Stimulated activated CD4-positive, alpha-beta T cell treated with anti-CD3 and anti-CD28 coated beads, Interleukin-12 subunit alpha, Interleukin-12 subunit beta, amount 100 ng/mL, for 4 hours (primary cell): ENCODE results near the gene RNF217.
"Not testable (repeated sequence)": the region's sequence is repeated elsewhere in the genome, so short reads cannot be mapped to it uniquely, and the experiment has no call there.

Experiments used
- DNase-seq: peaks from one replicate; pipeline ENCODE4 v3.0.0-alpha.2; 2020

Gene RNF217

DNA sequence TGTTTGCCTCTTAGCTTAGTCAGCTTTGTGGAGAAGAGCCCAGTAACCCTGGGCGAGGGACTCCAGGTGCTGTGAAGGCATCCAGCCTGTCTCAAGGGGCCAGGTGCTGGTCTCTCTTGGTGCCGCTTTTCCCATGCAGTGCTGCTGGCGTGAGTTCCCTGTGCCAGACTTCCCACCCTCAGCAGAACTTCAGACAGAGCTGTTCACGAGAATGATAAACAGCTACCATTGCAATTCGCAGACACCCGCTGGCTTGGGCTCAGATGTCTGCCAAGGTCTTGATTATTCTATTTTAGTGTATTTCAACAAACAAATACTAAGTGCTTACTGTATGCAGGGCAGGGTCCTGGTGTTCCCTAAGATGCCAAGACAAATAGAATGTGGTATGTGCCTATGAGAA lies 57.7 kb downstream of the RNF217 start:
- no peak for DNase-seq

DNA sequence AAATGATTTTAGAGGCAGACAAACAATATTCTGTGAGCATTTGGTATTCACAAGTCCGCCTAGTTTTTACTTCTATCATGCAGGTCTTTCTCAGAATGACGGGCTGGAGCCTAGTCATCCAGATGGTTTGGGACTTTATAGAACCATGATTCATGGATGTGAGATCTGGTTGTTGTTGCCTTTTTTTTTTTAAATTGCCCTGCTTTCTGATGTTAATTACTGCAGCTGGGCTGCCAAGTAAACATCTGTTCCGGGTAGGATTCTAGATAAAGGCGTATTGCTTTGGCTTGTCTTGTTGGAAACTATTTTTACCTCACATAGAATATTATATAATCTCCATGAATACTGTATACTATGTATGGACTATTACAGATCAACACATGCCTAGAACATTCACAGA lies 58.1 kb downstream of the RNF217 start:
- no peak for DNase-seq

DNA sequence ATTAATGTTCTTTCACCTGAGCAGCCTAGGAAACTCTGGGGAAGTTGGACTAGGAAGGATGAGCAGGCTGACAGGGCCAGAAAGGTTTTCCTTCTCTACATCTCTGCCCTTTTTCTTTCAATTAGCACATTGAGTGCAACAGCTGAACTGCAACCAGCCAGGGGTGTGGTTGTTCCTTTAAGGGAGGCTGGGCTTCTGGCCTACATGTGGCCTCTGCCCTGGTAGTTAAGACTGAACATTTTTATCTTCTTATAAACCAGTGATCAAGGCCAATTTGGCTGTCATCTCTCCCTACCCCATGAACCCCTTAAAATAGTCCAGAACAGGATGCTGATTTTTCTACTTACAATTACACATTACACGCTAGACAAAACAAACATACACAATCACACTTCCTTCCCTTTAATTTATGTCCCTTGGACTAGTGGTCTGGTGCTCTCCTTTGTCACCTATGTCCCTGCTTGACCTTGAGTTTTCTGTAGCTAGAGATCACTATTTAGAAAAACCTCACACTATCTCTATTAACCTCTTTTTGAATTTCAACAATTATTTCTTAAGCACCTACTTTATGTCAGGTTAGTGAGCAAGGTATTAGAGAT lies 60.3 kb downstream of the RNF217 start:
- no peak for DNase-seq

DNA sequence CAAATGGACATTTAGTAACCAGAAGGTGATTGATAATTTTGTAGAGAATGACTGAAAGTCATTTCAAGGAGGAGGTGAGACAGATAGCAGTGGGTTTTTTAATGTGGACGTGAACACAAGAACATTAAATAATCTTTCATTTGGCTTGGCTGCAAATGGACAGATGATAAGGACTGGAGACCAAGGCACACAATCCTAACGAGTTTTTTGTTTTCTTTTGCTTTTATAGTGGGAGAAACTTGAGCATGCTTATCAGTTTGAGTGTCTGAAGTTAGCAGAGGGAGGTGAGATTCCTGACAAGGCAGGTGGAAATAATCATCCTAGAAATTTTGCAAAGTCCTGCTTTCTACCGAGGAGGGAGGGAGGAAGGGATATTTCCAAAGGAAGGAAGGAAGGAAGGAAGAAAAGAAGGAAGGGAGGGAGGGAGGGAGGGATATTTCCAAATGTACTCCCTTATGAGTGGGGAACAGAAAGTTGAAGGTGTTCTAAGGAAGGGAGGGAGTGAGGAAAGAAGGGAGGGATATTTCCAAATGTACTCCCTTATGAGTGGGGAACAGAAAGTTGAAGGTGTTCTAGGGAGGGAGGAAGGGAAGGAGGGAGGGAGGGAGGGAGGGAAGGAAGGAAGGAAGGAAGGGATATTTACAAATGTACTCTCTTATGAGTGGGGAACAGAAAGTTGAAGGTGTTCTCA lies 63.1 kb downstream of the RNF217 start:
- no peak for DNase-seq

DNA sequence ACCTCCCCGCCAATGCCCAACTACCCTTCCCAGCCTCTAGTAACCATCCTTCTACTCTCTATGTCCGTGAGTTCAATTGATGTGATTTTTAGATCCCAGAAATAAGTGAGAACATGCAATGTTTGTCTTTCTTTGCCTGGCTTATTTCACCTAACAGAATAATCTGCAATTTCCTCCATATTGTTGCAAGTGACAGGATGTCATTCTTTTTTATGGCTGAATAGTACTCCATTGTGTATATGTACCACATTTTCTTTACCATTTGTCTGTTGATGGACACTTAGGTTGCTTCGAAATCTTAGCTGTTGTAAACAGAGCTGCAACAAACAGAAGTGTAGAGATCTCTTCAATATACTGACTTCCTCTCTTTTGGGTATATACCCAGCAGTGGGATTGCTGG lies 65.0 kb downstream of the RNF217 start:
- DNase-seq = no peak

DNA sequence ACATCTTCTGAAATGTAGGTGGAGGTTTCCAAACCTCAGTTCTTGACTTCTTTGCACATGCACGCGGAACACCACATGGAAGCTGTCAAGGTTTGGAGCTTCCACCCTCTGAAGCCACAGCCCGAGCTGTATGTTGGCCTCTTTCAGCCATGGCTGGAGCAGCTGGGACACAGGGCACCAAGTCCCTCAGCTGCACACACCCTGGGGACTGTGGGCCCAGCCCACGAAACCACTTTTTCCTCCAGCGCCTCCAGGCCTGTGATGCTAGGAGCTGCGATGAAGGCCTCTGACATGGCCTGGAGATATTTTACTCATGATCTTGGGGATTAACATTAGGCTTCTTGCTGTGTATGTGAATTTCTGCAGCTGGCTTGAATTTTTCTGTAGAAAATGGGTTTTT lies 68.7 kb downstream of the RNF217 start:
- no peak for DNase-seq

DNA sequence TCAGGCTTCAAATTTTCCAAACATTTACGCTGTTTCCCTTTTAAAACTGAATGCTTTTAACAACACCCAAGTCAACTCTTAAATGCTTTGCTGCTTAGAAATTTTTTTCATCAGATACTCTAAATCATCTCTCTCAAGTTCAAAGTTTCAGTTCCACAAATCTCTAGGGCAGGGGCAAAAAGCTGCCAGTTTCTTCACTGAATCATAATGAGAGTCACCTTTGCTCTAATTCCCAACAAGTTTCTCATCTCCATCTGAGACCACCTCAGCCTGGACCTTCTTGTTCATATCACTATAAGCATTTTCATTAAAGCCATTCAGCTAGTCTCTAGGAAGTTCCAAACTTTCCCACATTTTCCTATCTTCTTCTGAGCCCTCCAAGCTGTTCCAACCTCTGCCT lies 69.1 kb downstream of the RNF217 start:
- DNase-seq = no peak

DNA sequence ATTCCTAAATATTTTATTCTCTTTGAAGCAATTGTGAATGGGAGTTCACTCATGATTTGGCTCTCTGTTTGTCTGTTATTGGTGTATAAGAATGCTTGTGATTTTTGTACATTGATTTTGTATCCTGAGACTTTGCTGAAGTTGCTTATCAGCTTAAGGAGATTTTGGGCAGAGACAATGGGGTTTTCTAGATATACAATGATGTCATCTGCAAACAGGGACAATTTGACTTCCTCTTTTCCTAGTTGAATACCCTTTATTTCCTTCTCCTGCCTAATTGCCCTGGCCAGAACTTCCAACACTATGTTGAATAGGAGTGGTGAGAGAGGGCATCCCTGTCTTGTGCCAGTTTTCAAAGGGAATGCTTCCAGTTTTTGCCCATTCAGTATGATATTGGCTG lies 72.7 kb downstream of the RNF217 start:
- not testable (repeated sequence) for DNase-seq

DNA sequence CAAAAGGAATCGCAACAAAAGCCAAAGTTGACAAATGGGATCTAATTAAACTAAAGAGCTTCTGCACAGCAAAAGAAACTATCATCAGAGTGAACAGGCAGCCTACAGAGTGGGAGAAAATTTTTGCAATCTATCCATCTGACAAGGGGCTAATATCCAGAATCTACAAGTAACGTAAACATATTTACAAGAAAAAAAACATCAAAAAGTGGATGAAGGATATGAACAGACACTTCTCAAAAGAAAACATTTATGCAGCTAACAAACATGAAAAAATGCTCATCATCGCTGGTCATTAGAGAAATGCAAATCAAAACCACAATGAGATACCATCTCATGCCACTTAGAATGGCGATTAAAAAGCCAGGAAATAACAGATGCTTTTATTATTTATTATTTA lies 74.2 kb downstream of the RNF217 start:
- DNase-seq = not testable (repeated sequence)

DNA sequence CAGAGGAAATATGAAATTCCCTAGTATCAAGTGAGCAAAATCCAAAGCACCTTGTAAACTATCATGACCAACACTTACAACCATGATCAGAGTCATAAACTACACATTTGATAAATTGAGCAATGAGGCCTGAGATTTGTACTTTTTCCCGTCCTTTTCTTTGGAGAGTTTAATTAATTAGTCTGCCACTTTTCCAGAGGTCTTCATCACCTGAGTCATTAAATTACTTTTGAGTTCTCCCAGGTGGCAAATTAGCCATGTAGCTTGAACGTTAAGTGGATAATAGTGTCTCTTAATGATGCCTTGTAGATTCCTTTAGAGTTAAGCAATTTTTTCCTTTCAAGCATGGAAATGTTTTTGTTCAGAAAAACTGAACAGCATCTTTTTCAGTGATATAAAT lies 75.6 kb downstream of the RNF217 start:
- no peak for DNase-seq

DNA sequence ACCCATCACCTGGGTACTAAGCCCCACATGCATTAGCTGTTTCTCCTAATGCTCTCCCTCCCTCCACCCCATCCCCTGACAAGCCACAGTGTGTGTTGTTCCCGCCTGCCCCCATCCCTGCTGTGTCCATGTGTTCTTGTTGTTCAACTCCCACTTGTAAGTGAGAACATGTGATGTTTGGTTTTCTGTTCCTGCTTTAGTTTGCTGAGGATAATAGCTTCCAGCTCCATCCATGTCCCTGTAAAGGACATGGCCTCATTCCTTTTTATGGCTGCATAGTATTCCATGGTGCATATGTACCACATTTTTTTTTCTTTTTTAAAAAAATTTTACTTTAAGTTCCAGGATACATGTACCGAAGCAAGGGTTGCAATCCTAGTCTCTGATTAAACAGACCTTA lies 76.7 kb downstream of the RNF217 start:
- no peak for DNase-seq

DNA sequence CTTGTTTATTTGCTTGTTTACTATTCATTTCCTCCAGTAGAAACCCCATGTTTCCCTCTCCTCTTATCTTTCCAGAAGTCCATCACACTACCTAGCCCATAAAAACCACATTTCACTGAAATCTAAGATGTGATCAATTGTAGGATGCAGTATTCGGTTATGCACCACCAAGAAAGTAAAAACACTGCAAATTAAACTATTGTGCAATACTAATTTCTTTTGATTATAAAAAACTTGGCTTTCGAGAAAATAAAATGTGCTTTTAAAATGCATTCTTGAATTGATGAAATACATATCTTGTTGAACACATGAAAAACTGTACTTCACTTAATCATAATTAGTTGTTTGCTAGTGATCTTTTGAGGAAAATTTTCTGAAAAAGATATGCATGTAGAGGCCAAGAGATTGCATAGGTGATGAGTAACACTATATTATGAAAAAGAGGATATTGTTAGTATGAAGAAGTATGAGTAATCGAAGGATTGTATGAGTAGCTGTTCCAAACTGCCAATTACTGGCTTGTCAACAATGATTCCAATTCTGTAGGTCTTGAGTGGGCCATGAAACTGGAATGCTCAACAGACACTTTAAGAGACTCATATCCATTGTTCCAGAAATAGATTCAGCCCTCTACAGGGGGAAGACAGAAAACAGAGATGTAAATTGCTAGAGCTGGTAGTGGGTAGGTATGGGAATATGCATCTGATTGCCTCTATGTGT lies 79.7 kb downstream of the RNF217 start:
- DNase-seq = no peak

DNA sequence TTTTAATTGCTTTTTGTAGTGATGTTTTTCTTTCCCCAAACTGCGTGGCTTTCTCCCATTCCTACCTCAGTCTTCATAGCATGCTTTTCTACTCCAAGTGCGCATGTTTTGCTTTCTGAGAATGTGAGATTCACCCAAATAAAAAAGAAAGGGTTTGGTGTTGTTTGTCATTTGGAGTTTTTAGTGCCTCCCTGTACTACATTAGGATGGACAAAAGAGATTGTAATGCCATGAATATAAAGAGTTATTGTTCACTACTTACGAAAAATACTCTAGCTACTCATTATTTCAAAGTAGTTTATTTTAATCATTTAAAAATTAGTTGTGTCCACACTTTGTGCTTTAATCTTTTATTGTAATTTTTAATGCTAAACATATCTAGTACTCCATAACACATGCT lies 81.8 kb downstream of the RNF217 start:
- no peak for DNase-seq

DNA sequence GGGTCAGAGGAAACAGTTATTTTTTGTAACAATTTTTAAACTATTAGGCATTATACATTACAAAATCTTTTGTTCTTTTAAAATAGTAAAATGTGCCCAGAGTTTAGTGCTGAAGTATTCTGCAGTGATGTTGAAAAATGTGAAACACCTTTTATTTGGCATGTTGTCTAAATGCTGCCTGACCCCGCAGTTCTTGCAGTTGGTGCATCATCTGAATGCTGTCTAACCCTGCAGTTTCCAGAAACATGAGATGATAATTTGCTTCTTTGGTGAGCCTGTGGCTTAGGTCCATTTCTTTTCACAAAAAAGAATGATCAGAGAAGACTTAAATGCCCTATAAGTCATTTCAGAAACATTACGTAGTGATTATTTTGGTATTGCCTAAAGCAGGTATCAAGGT lies 82.4 kb downstream of the RNF217 start:
- no peak for DNase-seq

DNA sequence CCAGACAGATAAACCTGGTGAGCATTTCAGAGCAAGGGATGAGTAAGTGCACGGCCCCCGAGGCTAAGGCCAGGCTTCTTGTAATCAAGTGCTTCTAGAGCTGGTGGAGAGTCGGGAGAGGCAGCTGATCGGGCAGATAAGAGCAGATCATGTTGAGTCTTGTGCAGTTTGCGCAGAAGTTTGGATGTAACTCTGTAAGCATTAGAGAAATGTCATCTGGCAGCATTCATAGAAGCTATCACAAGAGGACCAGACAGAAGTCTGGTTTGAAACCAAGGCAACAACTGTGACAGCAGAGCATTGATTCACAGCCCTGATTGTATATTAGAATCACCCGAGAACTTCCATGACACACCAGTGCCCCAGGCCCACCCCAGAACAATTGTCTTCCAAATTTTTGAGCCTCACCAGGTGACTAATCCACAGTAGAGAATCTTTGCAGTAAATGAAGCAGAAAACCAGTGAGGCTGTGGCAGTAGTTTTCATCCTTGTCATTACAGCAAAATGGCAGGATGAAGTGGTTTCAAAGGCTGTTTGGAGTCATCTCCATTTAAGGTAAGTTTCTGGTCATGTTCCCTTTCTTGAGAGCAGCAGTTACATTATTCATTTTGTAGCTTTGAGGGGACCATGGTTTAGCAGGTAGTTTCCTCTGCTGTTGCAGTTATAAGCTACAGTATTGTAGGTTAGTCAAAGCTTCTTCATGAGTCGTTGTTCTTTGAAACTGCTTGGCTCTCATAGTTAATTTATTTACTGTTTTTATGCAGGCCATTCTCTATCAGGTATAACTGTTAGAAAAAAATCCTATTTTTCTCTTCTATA lies 84.1 kb downstream of the RNF217 start:
- no peak for DNase-seq

DNA sequence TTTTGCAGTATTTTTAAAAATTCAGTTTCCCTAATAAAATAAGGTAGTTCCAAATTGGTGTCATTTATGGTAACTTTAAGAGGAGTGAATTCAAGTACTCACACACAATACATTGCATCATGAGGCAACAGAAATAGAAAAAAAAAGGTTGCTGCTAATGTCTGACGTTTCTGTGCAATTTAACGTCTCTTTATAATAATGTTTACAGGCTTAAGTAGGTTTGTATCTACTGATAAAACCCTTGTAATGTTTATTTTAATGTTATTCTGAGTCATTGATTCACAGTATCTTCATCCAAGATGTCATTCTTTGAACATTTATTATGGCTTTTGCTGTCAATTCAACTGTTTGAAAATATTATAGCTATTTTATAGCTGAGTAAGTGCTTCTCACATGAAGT lies 86.0 kb downstream of the RNF217 start:
- no peak for DNase-seq

DNA sequence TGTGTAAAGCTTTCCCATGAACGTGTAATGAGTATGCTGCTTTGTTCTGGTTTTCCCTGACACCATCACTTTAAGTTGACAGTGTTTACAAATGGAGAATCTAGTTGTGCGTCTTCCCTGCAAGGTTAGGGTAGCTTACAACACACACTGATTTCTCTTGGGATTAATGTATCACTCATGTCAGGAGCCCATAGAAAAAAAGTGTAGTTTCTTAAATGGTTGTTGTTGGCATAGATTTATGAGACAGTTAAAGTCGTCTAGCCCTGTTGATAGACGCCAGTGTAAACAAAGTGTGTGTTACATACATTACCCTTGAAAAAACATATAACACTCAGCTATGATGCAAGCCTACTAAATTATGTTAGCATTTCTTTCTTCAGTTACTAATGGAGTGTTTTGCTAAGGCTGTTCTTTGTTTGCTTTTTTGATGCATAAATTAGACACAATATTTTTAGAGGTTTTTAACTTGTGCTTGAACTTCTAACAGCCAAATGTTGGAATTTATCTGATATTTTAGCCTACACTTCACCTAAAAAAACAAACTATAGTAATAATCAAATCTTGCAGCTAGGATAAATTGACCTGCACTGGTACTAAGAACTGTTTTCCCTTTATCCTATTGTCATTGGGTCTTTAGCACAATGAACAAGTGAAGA lies 88.6 kb downstream of the RNF217 start:
- no peak for DNase-seq

DNA sequence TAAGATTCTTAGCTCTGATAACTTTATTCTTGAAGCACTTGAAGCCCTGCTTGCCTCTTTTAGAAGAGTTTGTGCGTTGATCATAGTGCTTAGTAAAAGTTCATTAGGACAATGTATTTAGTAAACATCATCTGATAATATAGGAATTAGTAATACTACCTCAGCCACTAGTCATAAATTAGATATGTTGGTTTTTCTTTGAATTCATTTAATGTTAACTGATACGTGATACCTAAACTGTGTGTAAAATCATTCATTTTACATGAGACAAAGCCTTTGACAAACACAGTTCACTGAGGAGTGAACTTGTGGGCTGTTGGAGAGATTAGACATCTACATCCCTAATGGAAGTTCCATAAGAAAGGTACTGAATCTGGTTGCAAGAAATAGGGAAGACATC lies 91.6 kb downstream of the RNF217 start:
- no peak for DNase-seq

DNA sequence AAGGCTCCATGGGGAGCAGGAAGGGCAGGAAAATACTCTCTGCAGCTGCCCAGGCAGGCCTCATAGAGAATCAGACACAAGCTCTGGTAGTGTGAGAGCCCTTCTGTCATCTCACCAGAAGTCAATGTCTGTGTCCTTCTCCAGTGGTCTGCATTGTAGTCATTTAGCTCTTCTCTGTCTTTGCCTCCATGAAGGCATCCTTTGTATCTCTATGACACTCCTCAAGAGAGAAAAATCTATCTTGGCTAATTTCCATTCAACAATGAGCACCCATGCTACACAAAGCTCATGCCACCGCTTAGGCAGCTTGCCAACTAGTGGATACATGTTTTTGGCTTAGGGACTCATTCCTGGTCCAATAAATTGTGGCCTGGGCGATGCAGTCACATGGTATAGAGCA lies 92.1 kb downstream of the RNF217 start:
- no peak for DNase-seq

DNA sequence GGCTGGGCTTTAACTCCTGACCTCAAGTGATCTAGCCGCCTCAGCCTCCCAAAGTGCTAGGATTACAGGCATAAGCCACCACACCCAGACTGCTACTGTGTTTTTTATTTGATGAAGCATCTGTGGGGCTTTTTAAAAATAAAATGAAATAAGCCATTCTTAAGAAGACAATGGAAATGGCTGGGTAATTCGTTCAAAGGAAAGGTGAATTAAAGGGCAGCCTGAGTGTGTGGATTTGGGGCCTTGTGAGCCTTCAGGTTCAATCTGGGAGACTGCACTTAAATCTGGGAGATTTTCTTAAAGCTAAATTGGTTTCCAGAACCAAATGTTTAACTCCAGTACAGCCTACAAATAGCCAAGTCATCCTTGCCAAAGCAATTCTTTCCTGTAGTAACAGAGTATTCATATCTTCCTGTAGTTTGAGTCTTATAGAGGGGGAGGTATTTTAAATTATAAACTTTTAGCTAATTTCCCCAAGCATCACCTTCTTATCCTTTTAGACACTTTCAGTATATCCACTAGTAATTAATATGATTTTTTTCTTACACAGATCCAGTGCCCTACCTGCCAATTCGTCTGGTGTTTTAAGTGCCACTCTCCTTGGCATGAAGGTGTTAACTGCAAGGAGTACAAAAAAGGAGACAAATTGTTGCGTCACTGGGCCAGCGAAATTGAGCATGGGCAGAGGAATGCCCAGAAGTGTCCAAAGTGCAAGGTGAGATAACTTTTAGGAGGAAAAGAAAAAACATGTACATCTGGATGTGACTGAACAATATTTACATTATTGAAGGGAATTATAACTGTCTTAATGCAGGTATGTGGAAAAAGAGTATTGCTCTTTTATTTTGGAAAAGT lies 95.4 kb downstream of the RNF217 start:
- no peak for DNase-seq

DNA sequence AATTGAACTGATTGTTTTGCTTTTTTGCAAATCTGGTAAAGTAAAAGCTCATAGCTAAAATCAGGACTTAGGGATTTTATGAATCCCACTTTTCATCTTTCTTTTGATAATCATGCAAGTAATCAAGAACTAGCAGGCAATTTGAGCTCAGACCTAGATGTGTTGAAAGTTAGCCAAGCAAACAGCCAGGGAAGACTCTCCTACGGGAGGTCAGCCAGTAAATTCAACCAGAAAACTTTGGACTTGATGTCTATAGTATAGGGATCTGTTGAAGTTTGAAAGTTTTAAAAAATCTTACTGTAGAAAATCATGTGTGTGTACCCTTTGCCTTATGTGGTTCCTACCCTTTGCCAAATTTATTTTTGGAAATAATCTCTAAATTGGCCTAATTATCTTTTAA lies 96.3 kb downstream of the RNF217 start:
- DNase-seq = no peak

DNA sequence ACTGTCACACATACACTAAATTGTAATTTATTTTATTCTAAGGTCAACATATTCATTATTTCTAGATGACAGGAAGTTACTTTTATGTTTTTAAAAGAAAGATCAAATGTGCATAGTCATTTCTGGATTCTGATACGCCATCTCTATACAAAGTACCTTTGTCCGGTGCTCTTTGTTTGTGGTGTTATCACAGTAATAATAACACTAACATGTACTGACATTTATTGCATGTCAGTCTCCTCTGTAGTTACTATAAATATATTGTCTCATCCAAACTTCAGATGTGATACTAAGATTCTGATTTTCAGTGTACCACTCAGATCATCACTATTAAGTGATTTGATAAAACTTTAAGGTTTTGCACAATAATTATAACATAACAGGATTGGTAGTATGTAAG lies 101.1 kb downstream of the RNF217 start:
- DNase-seq = no peak
